Peyer's patch (tissue), 4 donors: Measurements from ENCODE around the gene SMIM43. TPM values are rescaled to one million over a fixed set of nuclear protein-coding genes. Genes with fewer than 3 reads are reported as not detected.

Experiments
- DNase-seq, 3 donors: peaks; one replicate each; pipeline ENCODE4 v3.0.0-alpha.2; 2017 to 2019
- H3K27ac ChIP-seq, 4 donors: fragments of 200-600 bp; sonication (generic); one replicate each; pipeline ENCODE4 v1.5.1; 2016 to 2019
- H3K27me3 ChIP-seq, 2 donors: fragments of 200-600 bp; sonication (generic); one replicate each; pipeline ENCODE4 v1.5.1; 2019
- H3K36me3 ChIP-seq, 3 donors: fragments of 200-600 bp; sonication (generic); one replicate each; pipeline ENCODE4 v1.5.1; 2016 to 2019
- H3K4me1 ChIP-seq, 4 donors: fragments of 200-600 bp; sonication (generic); one replicate each; pipeline ENCODE4 v1.5.1; 2016 to 2019
- H3K4me3 ChIP-seq, 4 donors: fragments of 200-600 bp; sonication (generic); 1 replicate in 3 of 4; 2 replicates in 1 of 4; pipeline ENCODE4 v1.5.1; 2016 to 2019; ENCODE audit warnings: mild to moderate bottlenecking in 1 of 4
- H3K9me3 ChIP-seq, 4 donors: fragments of 200-600 bp; sonication (generic); one replicate each; pipeline ENCODE4 v1.5.1; 2016 to 2019; ENCODE audit warnings: mild to moderate bottlenecking in 1 of 4
- CTCF ChIP-seq, 6 experiments: fragments of 450-650 bp in 4 of 6; fragments of 200-600 bp in 2 of 6; sonication (generic) in 1 of 6; IDR thresholded peaks; one replicate each; pipeline ENCODE4 v1.5.1; 2017 to 2019; ENCODE audit warnings: antibody characterized with exemption in 6 of 6, mild to moderate bottlenecking in 3 of 6, moderate library complexity in 1 of 6
- POLR2A ChIP-seq, 2 donors: fragments of 450-650 bp; IDR thresholded peaks; one replicate each; pipeline ENCODE4 v1.5.1; 2017; ENCODE audit warnings: antibody characterized with exemption in 2 of 2, mild to moderate bottlenecking in 2 of 2, moderate library complexity in 2 of 2
- total RNA-seq, 4 donors: library from RNA; depleted of rRNA; stranded (reverse); fragments of >200 nt; gene quantifications; one replicate each; pipeline ENCODE4 v1.1.0, GENCODE V29; 2016

The SMIM43 gene
- total RNA-seq: not detected

DNA sequence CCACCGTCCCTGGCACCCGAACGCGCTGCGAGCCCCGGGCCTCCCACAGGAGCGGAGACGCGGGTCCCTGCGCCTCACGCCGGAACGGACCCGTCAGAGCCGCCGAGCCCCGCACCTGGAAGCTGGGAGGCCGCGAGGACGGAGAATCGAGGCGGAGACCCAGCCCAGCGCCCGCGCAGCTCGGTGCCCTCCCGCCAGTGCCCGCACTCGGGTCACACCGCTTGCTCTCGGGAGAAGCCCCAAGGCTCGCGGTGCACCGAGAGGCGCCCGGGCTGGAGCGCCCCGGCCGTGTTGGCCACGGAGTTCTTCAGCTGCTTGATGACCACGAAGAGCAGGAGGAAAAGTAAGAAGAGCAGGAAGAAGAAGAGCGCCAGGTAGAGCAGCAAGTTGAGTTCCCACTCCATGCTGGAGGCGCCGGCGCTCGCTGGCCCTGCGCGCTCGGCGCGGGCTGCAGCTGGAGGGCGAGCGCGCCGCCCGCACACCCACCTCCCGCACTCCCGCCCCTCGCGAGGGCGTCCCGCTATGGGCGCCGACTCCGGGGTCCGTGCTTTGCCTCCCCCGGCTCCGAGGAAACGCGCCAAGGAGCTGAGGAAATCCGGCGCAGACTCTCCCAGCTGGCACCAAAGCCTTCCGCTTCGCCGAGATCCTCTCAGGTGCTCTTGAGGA lies at the start of gene SMIM43:
TSS of gene SMIM43 (minus strand) at position 463 of the 666 bp plus-strand sequence. CDS start at position 404, 59 bp downstream.
- Histone ChIP-seq H3K27ac (no peak within 1 kb of the TSS), H3K36me3 (no peaks in the 10 kb centered on the region), H3K27me3 (peaks cover 0 to 5% of the 10 kb centered on the region in 2 donors), H3K9me3 (no peaks in the 10 kb centered on the region), H3K4me1 (peaks cover 0 to 9% (median 0%) of the 10 kb centered on the region in 4 donors), H3K4me3 (peak within 1 kb of the TSS in 3 of 4 donors; percentile 11 to 28 (median 18))
- TF ChIP-seq POLR2A (IDR thresholded peaks at IDR 0.05) (no peak), CTCF (IDR thresholded peaks at IDR 0.05) (no peak)
- DNase-seq: no peak

- H3K27me3 ChIP-seq: no peaks in the 10 kb centered on the region
- H3K9me3 ChIP-seq: no peaks in the 10 kb centered on the region
- no peaks in the 10 kb centered on the region for H3K4me1 ChIP-seq
- TF ChIP-seq CTCF (IDR thresholded peaks at IDR 0.05) (no peak), POLR2A (IDR thresholded peaks at IDR 0.05) (no peak)
- peaks cover 0 to 89% (median 0%) of the 10 kb centered on the region in 3 donors for H3K36me3 ChIP-seq
- DNase-seq: no peak
- no peak overlapping the region for H3K27ac ChIP-seq
- H3K4me3 ChIP-seq: no peak overlapping the region
These were observed 49.8 kb upstream of the SMIM43 start for GRCh38 chr4:121814756-121815155.

GRCh38 chr4:121811122-121811521 lies 46.2 kb upstream of the SMIM43 start:
- Histone ChIP-seq H3K27ac (no peak overlapping the region), H3K4me1 (no peaks in the 10 kb centered on the region), H3K4me3 (no peak overlapping the region), H3K9me3 (no peaks in the 10 kb centered on the region), H3K27me3 (no peaks in the 10 kb centered on the region), H3K36me3 (peaks cover 0 to 90% (median 0%) of the 10 kb centered on the region in 3 donors)
- DNase-seq: no peak
- TF ChIP-seq CTCF (IDR thresholded peaks at IDR 0.05) (no peak), POLR2A (IDR thresholded peaks at IDR 0.05) (no peak)

DNA sequence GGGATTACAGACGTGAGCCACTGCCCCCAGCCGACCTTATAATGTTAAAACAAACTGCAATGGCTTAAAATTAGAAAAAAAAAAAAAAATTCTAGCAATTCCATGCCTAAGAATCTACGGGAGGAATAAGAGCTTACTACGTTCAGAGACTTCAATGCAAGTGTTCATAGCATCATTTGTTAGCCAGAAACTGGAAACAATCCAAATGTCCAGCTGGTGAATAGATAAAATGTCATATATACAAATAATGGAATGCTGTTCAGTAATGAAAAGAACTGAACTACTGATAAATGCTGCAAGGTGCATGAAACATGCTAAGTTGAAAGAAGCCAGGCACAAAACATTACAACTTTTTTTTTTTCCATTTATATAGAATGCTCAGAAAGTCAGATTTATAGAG lies 41.4 kb upstream of the SMIM43 start:
- Histone ChIP-seq H3K36me3 (peaks cover 0 to 76% (median 0%) of the 10 kb centered on the region in 3 donors), H3K27ac (no peak overlapping the region), H3K4me3 (no peak overlapping the region), H3K27me3 (no peaks in the 10 kb centered on the region), H3K4me1 (peaks cover 0 to 12% (median 2%) of the 10 kb centered on the region in 4 donors), H3K9me3 (no peaks in the 10 kb centered on the region)
- no peak for DNase-seq
- no peak for TF ChIP-seq CTCF (IDR thresholded peaks at IDR 0.05)
- no peak for TF ChIP-seq POLR2A (IDR thresholded peaks at IDR 0.05)

- TF ChIP-seq CTCF (IDR thresholded peaks at IDR 0.05) (no peak), POLR2A (IDR thresholded peaks at IDR 0.05) (no peak)
- no peaks in the 10 kb centered on the region for H3K27me3 ChIP-seq
- H3K27ac ChIP-seq: peak overlapping the region; percentile 83 to 93 (median 87)
- H3K4me3 ChIP-seq: peak overlapping the region; percentile 67 to 76 (median 71)
- H3K9me3 ChIP-seq: no peaks in the 10 kb centered on the region
- H3K4me1 ChIP-seq: peaks cover 0 to 12% (median 2%) of the 10 kb centered on the region in 4 donors
- peaks cover 0 to 37% (median 0%) of the 10 kb centered on the region in 3 donors for H3K36me3 ChIP-seq
- DNase-seq: no peak
These were observed 36.7 kb upstream of the SMIM43 start for GRCh38 chr4:121801715-121802075.
